Erythroblast (primary cell): ENCODE measurements around the gene CLCN2.

Source experiments
- DNase-seq, 2 experiments: peaks; one replicate each; lab custom pipeline; 2025; lab: John Stamatoyannopoulos, UW
- GATA1 ChIP-seq: IDR thresholded peaks from 2 replicates; pipeline ENCODE4 v1.6.1; 2011; ENCODE audit warnings: low read depth, mild to moderate bottlenecking, control low read depth, low read length, moderate library complexity
- POLR2A ChIP-seq: IDR thresholded peaks from 2 replicates; pipeline ENCODE4 v1.6.1; 2011; ENCODE audit warnings: mild to moderate bottlenecking, low read length

Gene CLCN2

DNA sequence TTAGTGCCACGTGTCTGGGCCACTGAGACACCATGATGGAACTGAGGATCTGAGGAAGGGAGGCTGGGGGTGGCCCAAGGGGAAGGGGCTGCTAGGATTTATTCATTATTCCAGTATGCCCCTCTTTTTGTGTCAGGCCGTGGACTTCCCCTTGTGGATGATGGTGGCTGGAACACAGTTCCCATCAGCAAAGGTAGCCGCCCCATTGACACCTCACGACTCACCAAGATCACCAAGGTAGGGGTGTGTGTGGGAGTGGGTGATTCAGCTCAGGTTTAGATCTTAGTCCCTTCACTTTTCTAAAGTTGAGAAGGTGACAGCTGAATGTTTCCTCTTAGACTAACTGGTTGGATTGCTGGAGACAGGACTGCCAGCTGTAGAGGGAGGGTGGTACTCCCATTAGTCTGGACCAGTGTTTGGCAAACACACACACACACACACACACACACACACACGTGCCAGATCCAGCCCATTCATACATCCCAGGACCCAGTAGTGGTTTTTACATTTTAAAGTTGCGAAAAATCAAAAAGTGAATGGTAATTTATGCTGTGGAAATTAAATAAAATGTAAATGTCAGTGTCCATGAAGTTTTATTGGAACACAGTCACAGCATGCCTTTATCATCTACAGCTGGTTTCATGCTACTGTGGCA lies 35.6 kb downstream of the CLCN2 start:
- TF ChIP-seq GATA1 (no peak), POLR2A (no peak)
- DNase-seq: no peak

- TF ChIP-seq GATA1 (no peak), POLR2A (no peak)
- DNase-seq: no peak
Measured at GRCh38 chr3:184325269-184325668, 36.1 kb downstream of the CLCN2 start.

- TF ChIP-seq POLR2A (no peak), GATA1 (no peak)
- no peak for DNase-seq
Measured at GRCh38 chr3:184323696-184324095, 37.7 kb downstream of the CLCN2 start.

GRCh38 chr3:184322731-184323487 lies 38.5 kb downstream of the CLCN2 start:
- no peak for DNase-seq
- TF ChIP-seq POLR2A: no peak
- TF ChIP-seq GATA1: no peak

- no peak for DNase-seq
- TF ChIP-seq POLR2A: no peak
- no peak for TF ChIP-seq GATA1
Measured at GRCh38 chr3:184321666-184322065, 39.7 kb downstream of the CLCN2 start.

DNA sequence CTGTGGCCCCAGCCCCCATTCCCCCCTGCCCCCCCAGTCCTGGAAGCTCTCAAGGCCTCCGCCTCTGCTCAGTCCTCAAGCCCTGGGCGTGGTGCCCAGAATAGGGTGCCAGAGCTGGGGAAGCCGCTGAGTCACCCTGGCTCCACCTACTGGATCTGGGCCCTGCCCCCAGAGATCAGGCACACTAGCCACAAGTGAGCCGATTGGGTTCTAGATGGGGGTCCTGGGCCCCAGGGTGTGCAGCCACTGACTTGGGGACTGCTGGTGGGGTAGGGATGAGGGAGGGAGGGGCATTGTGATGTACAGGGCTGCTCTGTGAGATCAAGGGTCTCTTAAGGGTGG lies 41.3 kb downstream of the CLCN2 start:
- TF ChIP-seq POLR2A: no peak
- peak; percentile 93 to 95 for DNase-seq

DNA sequence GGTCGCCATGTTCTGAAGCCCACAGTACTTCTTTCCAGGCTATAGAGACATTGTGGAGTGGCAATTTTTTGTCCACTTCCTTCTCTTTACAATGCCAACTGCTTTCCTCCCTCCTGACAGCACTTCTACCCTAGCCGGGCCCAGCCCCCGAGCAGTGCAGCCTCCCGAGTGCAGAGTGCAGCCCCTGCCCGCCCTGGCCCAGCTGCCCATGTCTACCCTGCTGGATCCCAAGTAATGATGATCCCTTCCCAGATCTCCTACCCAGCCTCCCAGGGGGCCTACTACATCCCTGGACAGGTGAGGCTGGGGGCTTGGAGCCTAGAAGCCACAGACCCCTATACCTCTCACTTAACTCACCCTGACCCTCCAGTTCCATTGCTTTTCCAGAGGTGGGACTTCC lies 44.2 kb downstream of the CLCN2 start:
- TF ChIP-seq POLR2A (no peak), GATA1 (no peak)
- DNase-seq: no peak

GRCh38 chr3:184316792-184317191 lies 44.6 kb downstream of the CLCN2 start:
- no peak for DNase-seq
- TF ChIP-seq POLR2A (no peak), GATA1 (no peak)

DNA sequence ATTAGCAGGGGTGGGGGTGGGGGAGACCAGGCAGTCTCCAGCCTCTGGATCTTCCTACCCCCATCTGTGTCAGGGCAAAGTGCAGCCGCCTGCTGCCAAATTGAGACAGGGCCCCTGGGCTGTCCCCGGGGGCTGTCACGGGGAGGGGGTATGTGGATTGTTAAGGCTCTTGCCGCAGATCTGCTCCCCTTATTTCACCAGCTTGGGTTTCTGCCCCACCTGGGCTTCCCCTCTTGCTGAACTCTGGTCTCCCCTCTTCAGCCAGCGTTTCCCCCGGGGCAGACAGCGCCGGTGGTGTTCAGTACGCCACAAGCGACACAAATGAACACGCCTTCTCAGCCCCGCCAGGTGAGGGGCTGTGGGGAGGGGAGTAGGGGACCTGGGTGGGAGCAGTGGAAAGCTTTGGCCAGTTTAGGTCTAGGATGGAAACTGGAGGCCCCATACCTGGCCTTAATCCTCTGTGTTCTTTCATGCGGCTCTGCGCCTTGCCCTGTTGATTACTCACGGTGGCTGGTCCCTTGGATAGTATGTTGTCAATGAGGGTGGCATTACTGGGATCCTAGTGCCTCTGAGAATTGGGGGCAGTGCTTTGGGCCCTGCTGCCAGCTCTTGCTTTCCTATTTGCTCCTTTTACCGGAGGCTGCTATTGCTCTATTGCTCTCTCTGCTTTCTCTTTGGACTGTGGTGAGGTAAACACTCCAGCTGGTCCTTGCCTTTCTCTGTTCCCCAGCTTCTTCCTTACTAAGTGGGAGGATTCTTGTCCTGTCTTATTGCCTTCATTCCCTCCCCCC lies 45.3 kb downstream of the CLCN2 start:
- DNase-seq: no peak
- TF ChIP-seq GATA1 (no peak), POLR2A (no peak)

GRCh38 chr3:184315543-184315867 lies 45.9 kb downstream of the CLCN2 start:
- TF ChIP-seq POLR2A: peak; percentile 15
- no peak for TF ChIP-seq GATA1
- DNase-seq: peak; percentile 59 to 70

DNA sequence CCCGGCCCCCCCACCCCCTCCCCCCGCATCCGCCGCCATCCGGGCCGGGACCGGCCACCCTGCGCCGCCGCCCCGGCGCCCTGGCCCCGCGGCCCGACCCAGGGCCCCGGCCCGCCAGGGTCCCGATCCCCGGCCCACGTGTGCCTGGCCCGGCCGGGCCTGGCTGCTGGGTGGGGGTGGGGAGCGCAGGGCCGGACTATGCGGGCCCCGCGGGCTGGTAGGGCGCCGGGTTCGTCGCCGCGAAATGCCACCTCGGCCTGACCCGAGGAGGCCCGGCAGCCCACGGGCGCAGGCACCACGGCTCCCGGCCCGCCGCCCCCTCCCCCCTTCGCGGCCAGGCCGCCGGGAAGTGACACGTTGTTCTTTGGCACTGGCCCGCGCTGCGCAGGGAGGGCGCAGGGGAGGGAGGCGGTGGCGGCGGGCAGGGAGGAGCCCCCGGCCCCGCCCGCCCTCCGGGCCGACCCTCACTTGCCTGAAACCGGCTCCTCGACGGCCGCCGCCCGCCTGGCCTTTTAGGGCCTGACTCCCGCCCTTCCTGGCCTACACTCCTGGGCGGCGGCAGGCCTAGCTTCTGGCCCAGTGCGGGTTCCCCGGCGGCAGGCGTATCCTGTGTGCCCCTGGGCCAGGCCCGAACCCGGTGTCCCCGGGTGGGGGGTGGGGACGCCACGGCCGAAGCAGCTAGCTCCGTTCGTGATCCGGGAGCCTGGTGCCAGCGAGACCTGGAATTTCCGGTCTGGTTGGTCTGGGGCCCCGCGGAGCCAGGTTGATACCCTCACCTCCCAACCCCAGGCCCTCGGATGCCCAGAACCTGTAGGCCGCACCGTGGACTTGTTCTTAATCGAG lies 46.5 kb downstream of the CLCN2 start:
- peak; percentile 88 to 92 for DNase-seq
- TF ChIP-seq POLR2A: peak; percentile 44
- TF ChIP-seq GATA1: no peak

- peak; percentile 96 to 98 for DNase-seq
- TF ChIP-seq GATA1 (no peak), POLR2A (peak; percentile 9)
Measured at GRCh38 chr3:184314363-184314699, 47.1 kb downstream of the CLCN2 start, which contains the start of gene EIF4G1. TSS of gene EIF4G1 (plus strand) at chr3:184314606. CDS start at chr3:184315797, 1,191 bp downstream.

DNA sequence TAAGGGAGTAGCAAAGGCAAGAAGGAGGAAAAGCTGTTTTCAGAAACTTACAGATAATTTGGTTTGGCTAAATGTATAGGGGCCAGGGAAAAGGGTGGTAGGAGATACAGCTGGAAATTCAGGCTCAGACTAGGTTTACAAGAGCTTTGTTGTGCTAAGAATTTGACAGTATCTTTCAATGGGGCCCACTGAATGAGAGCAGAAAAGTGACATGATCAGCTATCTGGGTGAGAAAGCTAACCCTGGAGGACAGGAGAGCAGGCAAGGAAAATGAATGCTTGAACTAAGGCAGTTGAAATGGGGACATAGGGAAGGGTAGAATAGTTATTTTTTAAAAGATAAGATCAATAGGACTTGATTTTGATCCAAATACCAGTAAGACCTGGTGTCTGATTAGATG lies 49.8 kb downstream of the CLCN2 start:
- no peak for DNase-seq
- TF ChIP-seq POLR2A: no peak
- no peak for TF ChIP-seq GATA1
